ENCODE measurements around the gene DENND4C. TPM values are rescaled to one million over a fixed set of nuclear protein-coding genes. Genes with fewer than 3 reads are reported as not detected.

Gene DENND4C
- total RNA-seq = 10 to 100 TPM; 54.7 to 93.0 (median 72.3) TPM
- long read RNA-seq, donor 1, full-length matches to known transcripts = 5 of 18 reads
- long read RNA-seq, donor 1, partial matches to known transcripts = 10 of 18 reads
- long read RNA-seq, donor 1, other reads (novel, unspliced or antisense) = 3 of 18 reads
- long read RNA-seq, donor 2, partial matches to known transcripts = 3 of 6 reads
- long read RNA-seq, donor 2, other reads (novel, unspliced or antisense) = 3 of 6 reads

- peak; percentile 90 for ATAC-seq
- no peaks in the 10 kb centered on the region for H3K36me3 ChIP-seq (ENCODE audit: low read depth)
- H3K4me1 ChIP-seq (ENCODE audit: low read depth) = peaks cover 12% of the 10 kb centered on the region
- peak within 1 kb of the TSS; percentile 98 for H3K4me3 ChIP-seq
- TF ChIP-seq, protein P1, sequence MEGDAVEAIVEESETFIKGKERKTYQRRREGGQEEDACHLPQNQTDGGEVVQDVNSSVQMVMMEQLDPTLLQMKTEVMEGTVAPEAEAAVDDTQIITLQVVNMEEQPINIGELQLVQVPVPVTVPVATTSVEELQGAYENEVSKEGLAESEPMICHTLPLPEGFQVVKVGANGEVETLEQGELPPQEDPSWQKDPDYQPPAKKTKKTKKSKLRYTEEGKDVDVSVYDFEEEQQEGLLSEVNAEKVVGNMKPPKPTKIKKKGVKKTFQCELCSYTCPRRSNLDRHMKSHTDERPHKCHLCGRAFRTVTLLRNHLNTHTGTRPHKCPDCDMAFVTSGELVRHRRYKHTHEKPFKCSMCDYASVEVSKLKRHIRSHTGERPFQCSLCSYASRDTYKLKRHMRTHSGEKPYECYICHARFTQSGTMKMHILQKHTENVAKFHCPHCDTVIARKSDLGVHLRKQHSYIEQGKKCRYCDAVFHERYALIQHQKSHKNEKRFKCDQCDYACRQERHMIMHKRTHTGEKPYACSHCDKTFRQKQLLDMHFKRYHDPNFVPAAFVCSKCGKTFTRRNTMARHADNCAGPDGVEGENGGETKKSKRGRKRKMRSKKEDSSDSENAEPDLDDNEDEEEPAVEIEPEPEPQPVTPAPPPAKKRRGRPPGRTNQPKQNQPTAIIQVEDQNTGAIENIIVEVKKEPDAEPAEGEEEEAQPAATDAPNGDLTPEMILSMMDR (IDR thresholded peaks at IDR 0.05) = no peak
- H3K9me3 ChIP-seq = no peaks in the 10 kb centered on the region
- peak; percentile 88 to 93 (median 92) for DNase-seq
- intact Hi-C loops (cut with DNase I, micrococcal nuclease) = no loop called here
Observed at GRCh38 chr9:19230355-19231125, at the start of gene DENND4C. Gene DENND4C, plus strand, starts transcription at chr9:19230693. Its CDS starts 45,482 bp downstream, at chr9:19276175.

DNA sequence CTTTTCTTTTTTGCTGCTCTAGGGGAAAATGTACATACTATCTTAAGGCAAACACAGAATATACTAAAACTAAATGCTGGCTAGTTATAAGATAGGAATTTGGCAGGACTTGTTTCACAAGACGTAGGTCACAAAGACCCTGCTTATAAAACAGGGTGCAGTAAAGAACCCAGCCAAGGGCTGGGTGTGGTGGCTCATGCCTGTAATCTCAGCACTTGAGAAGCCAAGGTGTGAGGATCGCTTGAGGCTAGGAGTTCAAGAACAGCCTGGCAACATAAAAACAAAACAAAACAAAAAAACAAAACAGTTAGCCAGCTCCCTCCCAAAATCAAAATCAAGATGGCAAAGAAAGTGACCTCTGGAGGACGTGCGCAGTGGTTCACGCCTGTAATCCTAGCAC is 49.5 kb upstream of the DENND4C start:
- DNase-seq = peak in 1 of 3 donors; percentile 53

DNA sequence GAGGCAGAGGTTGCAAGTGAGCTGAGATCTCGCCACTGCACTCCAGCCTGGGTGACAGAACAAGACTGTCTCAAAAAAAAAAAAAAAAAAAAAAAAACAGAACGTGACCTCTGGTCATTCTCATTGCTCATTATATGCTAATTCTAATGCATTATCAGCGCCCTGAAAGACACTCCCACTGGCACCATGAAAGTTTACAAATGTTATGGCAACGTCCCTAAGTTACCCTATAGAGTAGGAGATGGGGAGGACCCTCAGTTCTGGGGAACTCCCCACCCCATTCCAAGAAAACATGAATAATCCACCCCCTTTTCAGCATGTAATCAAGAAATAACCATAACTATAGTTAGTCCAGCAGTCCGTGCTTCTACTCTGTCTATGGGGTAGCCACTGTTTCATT is 48.9 kb upstream of the DENND4C start:
- Histone ChIP-seq H3K9me3 (no peaks in the 10 kb centered on the region), H3K36me3 (ENCODE audit: low read depth) (no peaks in the 10 kb centered on the region), H3K4me3 (no peak overlapping the region), H3K4me1 (ENCODE audit: low read depth) (peaks cover 14% of the 10 kb centered on the region)
- TF ChIP-seq, protein P1 (IDR thresholded peaks at IDR 0.05) = no peak
- DNase-seq = no peak
- intact Hi-C loops (cut with DNase I, micrococcal nuclease) = no loop called here
- no peak for ATAC-seq

More for the DNA sequence above, 49.5 kb upstream of the DENND4C start:
- H3K36me3 ChIP-seq (ENCODE audit: low read depth) = no peaks in the 10 kb centered on the region
- H3K4me3 ChIP-seq = no peak overlapping the region
- H3K4me1 ChIP-seq (ENCODE audit: low read depth) = peaks cover 14% of the 10 kb centered on the region
- no peaks in the 10 kb centered on the region for H3K9me3 ChIP-seq
- TF ChIP-seq, protein P1 (IDR thresholded peaks at IDR 0.05) = no peak
- ATAC-seq = peak; percentile 73
- intact Hi-C loops (cut with DNase I, micrococcal nuclease) = no loop called here

DNA sequence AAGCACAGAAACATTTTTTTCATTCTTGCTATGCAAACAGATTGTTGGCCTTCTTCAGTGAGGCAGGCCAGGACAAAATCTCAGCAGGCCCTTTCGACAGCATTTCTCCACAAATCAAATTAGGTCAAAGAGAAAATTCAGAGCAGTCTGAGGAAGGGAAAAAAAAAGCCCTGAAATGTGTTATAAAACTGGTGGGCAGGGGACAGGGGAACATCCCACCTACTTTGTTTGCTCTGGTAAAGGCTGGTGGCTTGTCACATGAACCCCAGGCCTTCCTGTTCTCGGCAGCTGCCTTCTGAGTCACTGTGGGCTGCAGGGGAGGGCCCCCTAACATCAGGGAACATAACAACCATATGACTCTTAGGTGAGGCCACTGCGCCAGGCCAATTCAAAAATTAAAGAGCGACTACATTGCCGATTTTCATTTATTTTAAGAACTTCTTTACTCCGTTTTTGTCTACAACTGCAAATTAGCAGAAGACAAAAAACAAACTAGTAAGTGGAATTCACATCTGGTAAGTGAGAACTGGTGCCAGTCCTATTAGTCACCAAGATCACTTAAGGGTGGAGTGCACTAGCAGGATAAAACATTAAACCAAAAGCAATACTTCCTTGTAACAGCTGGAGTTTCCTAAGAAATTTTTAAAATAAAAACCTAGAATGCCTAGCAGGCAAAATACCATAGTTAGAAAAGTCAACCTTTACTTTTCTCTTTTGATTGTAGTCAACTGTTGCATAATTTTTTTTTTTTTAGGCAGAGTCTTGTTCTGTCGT is 46.2 kb upstream of the DENND4C start:
- no peaks in the 10 kb centered on the region for H3K9me3 ChIP-seq
- DNase-seq (peak; percentile 73 to 87 (median 74)), ATAC-seq (peak; percentile 91)
- TF ChIP-seq, protein P1 (IDR thresholded peaks at IDR 0.05) = no peak
- peaks cover 14% of the 10 kb centered on the region for H3K4me1 ChIP-seq (ENCODE audit: low read depth)
- no peaks in the 10 kb centered on the region for H3K36me3 ChIP-seq (ENCODE audit: low read depth)
- intact Hi-C loops (cut with DNase I, micrococcal nuclease) = no loop called here
- H3K4me3 ChIP-seq = no peak overlapping the region

DNA sequence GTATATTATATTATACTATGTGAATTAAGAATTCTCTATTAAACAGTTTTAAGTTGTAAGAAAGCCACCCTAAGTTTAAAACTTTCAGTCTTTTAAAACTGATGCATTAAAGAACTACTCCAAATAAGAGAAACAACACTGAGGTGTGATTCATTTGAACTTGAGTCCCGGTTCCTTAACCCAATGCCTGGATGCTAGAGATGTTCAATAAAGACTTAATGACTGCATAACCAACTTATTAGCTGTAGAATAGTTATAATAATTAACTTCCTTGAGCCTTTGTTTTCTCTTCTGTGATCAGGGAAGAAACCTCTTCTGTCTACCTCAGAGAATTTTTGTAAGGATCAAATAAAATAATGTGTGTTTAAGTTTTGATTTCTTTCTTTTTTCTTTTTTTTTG is 45.3 kb upstream of the DENND4C start:
- ATAC-seq (no peak), DNase-seq (no peak)
- Histone ChIP-seq H3K4me3 (no peak overlapping the region), H3K4me1 (ENCODE audit: low read depth) (peaks cover 14% of the 10 kb centered on the region), H3K36me3 (ENCODE audit: low read depth) (no peaks in the 10 kb centered on the region), H3K9me3 (no peaks in the 10 kb centered on the region)
- intact Hi-C loops (cut with DNase I, micrococcal nuclease) = no loop called here
- TF ChIP-seq, protein P1 (IDR thresholded peaks at IDR 0.05) = no peak

Data from mucosa of descending colon (tissue), 3 donors.